CD14-positive monocyte (primary cell): Measurements from ENCODE around the gene SYPL1. TPM values are rescaled to one million over a fixed set of nuclear protein-coding genes. Genes with fewer than 3 reads are reported as not detected.

Experiments
- DNase-seq, 3 donors: peaks; one replicate each; pipeline ENCODE4 v3.0.0-alpha.2; 2011 to 2022
- H2AFZ ChIP-seq: 2 replicates; pipeline ENCODE4 v1.6.0; 2012; ENCODE audit warnings: mild to moderate bottlenecking, low read depth, low read length, inconsistent platforms; ENCODE audit not compliant: insufficient read depth, poor library complexity, severe bottlenecking
- H3K27ac ChIP-seq, 2 donors: 1 replicate in 1 of 2; 2 replicates in 1 of 2; pipeline ENCODE4 v1.5.1; 2012 to 2013; ENCODE audit warnings: low read length in 2 of 2, control low read depth in 1 of 2, inconsistent platforms in 1 of 2, low read depth in 1 of 2, mild to moderate bottlenecking in 1 of 2
- H3K27me3 ChIP-seq, 2 donors: one replicate each; pipeline versions ENCODE4 v1.6.0 to v1.6.1; 2011 to 2013; ENCODE audit warnings: low read length in 2 of 2; ENCODE audit not compliant: control insufficient read depth in 2 of 2, insufficient read depth in 2 of 2
- H3K36me3 ChIP-seq, 2 donors: replicated peaks in 1 of 2; 1 replicate in 1 of 2; 2 replicates in 1 of 2; pipeline versions ENCODE4 v1.5.1 to v1.6.1; 2012 to 2013; ENCODE audit warnings: low read length in 2 of 2, control low read depth in 1 of 2, inconsistent platforms in 1 of 2, mild to moderate bottlenecking in 1 of 2; ENCODE audit not compliant: insufficient read depth in 2 of 2, control insufficient read depth in 1 of 2
- H3K4me1 ChIP-seq, 2 donors: 1 replicate in 1 of 2; 2 replicates in 1 of 2; pipeline versions ENCODE4 v1.5.1 to v1.6.1; 2012 to 2013; ENCODE audit warnings: low read length in 2 of 2, control low read depth in 1 of 2, inconsistent platforms in 1 of 2, mild to moderate bottlenecking in 1 of 2, moderate library complexity in 1 of 2; ENCODE audit not compliant: insufficient read depth in 2 of 2, control insufficient read depth in 1 of 2
- H3K4me2 ChIP-seq: replicated peaks from 2 replicates; pipeline ENCODE3; 2012; ENCODE audit warnings: low read length, moderate library complexity, mild to moderate bottlenecking; ENCODE audit not compliant: poor library complexity, severe bottlenecking; ENCODE audit errors: extremely low read depth
- H3K4me3 ChIP-seq, 3 experiments: fragments of 200-600 bp in 1 of 3; sonication (generic) in 1 of 3; replicated peaks in 1 of 3; 1 replicate in 2 of 3; 2 replicates in 1 of 3; pipeline ENCODE4 v1.5.1; 2011 to 2013; ENCODE audit warnings: low read length in 3 of 3, mild to moderate bottlenecking in 3 of 3, control low read depth in 2 of 3, low read depth in 2 of 3, inconsistent platforms in 1 of 3, moderate library complexity in 1 of 3
- H3K79me2 ChIP-seq: 2 replicates; pipeline ENCODE4 v1.6.0; 2012; ENCODE audit warnings: mild to moderate bottlenecking, control low read depth, inconsistent platforms, low read length, moderate library complexity; ENCODE audit not compliant: insufficient read depth
- H3K9ac ChIP-seq: 2 replicates; pipeline ENCODE4 v1.6.0; 2017; ENCODE audit warnings: low read length, mild to moderate bottlenecking; ENCODE audit not compliant: insufficient read depth, poor library complexity, severe bottlenecking
- H3K9me3 ChIP-seq, 2 donors: replicated peaks in 1 of 2; 1 replicate in 1 of 2; 2 replicates in 1 of 2; pipeline versions ENCODE4 v1.5.1 to v1.6.1; 2012 to 2013; ENCODE audit warnings: low read length in 2 of 2, control low read depth in 1 of 2; ENCODE audit not compliant: control insufficient read depth in 1 of 2, insufficient read depth in 1 of 2
- H4K20me1 ChIP-seq: 2 replicates; pipeline ENCODE4 v1.6.0; 2012; ENCODE audit warnings: mild to moderate bottlenecking, low read length, control low read depth, moderate library complexity; ENCODE audit not compliant: insufficient read depth
- H3K27ac Mint-ChIP-seq, 7 donors: one replicate each; pipeline ENCODE4 v1.8.0; 2020; ENCODE audit warnings: mild to moderate bottlenecking in 7 of 7, mixed read lengths in 7 of 7, moderate library complexity in 6 of 7, inconsistent platforms in 2 of 7
- H3K27me3 Mint-ChIP-seq, 3 donors: one replicate each; pipeline ENCODE4 v1.8.0; 2021 to 2022; ENCODE audit warnings: low read depth in 3 of 3, mild to moderate bottlenecking in 3 of 3, mixed read lengths in 3 of 3, moderate library complexity in 3 of 3, inconsistent platforms in 1 of 3
- H3K36me3 Mint-ChIP-seq, 2 donors: one replicate each; pipeline ENCODE4 v1.8.0; 2020; ENCODE audit warnings: mixed read lengths in 2 of 2, inconsistent platforms in 1 of 2, mild to moderate bottlenecking in 1 of 2
- H3K4me1 Mint-ChIP-seq: one replicate; pipeline ENCODE4 v1.8.0; 2020; ENCODE audit warnings: mild to moderate bottlenecking, mixed read lengths
- H3K4me3 Mint-ChIP-seq, 2 donors: one replicate each; pipeline ENCODE4 v1.8.0; 2020; ENCODE audit warnings: mild to moderate bottlenecking in 2 of 2, mixed read lengths in 2 of 2, moderate library complexity in 1 of 2
- H3K9me3 Mint-ChIP-seq, 7 donors: one replicate each; pipeline ENCODE4 v1.8.0; 2020 to 2022; ENCODE audit warnings: mixed read lengths in 7 of 7, mild to moderate bottlenecking in 6 of 7, moderate library complexity in 6 of 7, inconsistent platforms in 2 of 7
- WGBS: methylation state at CpG from one replicate; pipeline ENCODE4 v1.1.5; 2013; ENCODE audit warnings: missing lambda C conversion rate; ENCODE audit not compliant: insufficient coverage; 5-methylcytosine and 5-hydroxymethylcytosine counted together
- intact Hi-C, 2 donors: fragments of 100-400 bp; cut with micrococcal nuclease; formaldehyde crosslinking; loops; one replicate each; pipeline versions ENCODE4 v1.15.0 to v1.15.1; 2023
- polyA plus RNA-seq, 3 donors: library from polyadenylated mRNA; depleted of rRNA in 1 of 3; unstranded in 2 of 3; stranded (reverse) in 1 of 3; fragments of 300-500 nt in 2 of 3; fragments of >200 nt in 1 of 3; fragmentation: Illumina TruSeq in 2 of 3; gene quantifications; 1 replicate in 2 of 3; 2 replicates in 1 of 3; pipeline ENCODE4 v1.2.3, GENCODE V29; 2012 to 2021
- TF ChIP-seq, protein P1 (sequence below): fragments of 200-600 bp; IDR thresholded peaks from one replicate; pipeline ENCODE4 v1.8.0; 2022; ENCODE audit warnings: antibody characterized with exemption, mild to moderate bottlenecking

SYPL1 gene
- polyA plus RNA-seq, 3 donors: 22.3 to 82.1 (median 64.7) TPM

DNA sequence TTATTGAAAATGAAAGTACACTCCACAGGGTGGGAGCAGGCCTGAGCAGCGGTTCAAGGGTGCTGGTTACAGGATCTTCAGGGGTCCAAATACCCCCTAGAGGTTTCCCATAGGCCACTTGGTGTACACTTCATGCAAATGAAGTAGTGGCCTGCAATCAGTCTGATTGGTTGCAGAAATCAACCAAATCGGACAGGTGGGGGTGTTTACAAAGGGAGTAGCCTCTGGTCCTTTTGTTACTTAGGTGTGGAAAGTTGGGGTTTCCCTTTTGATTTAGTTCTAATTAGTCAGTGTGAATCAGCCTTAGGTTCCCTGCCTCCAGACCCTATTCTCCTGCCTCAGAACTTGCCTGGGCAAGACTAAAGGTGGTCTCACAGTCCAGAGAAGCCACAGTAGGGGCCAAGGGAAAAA lies 49.6 kb downstream of the SYPL1 start:
- WGBS: 100% methylated on average over 1 of the region's 2 CpGs
- Histone ChIP-seq H3K27ac (no peak overlapping the region), H3K27me3 (no peaks in the 10 kb centered on the region), H3K4me2 (no peak overlapping the region), H2AFZ (no peak overlapping the region), H3K36me3 (no peaks in the 10 kb centered on the region), H3K9me3 (no peaks in the 10 kb centered on the region), H3K4me1 (peaks cover 20 to 31% of the 10 kb centered on the region in 2 donors), H3K9ac (no peak overlapping the region), H3K4me3 (no peak overlapping the region), H3K79me2 (no peaks in the 10 kb centered on the region), H4K20me1 (no peaks in the 10 kb centered on the region)
- Mint-ChIP-seq H3K4me1 (peaks cover 47% of the 10 kb centered on the region), H3K4me3 (no peak overlapping the region), H3K27me3 (peaks cover 3 to 7% (median 6%) of the 10 kb centered on the region in 3 donors), H3K27ac (no peak overlapping the region), H3K36me3 (no peaks in the 10 kb centered on the region), H3K9me3 (no peaks in the 10 kb centered on the region)
- DNase-seq: no peak
- intact Hi-C loops: no loop called here
- TF ChIP-seq, protein P1, sequence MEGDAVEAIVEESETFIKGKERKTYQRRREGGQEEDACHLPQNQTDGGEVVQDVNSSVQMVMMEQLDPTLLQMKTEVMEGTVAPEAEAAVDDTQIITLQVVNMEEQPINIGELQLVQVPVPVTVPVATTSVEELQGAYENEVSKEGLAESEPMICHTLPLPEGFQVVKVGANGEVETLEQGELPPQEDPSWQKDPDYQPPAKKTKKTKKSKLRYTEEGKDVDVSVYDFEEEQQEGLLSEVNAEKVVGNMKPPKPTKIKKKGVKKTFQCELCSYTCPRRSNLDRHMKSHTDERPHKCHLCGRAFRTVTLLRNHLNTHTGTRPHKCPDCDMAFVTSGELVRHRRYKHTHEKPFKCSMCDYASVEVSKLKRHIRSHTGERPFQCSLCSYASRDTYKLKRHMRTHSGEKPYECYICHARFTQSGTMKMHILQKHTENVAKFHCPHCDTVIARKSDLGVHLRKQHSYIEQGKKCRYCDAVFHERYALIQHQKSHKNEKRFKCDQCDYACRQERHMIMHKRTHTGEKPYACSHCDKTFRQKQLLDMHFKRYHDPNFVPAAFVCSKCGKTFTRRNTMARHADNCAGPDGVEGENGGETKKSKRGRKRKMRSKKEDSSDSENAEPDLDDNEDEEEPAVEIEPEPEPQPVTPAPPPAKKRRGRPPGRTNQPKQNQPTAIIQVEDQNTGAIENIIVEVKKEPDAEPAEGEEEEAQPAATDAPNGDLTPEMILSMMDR: no peak

DNA sequence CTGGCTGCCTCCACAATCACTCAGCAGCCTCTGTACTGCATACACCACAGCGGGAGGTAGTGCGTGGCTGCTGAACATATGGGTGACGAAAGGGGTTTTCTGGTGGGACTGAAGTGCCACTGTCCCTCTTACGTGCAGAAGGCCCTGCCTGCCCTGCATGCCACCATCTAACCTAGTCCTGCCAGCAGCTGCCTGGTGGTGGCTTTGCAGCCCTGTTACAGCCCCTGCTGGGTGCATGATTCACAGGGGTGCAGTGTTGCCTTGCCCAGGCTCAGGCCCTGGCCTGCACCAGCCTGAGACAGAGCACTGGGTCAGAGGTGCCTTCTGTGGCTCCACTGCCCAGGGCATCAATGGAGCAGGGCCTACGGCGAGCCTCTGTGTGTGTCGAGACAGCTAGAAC lies 50.1 kb downstream of the SYPL1 start:
- Mint-ChIP-seq H3K36me3 (no peaks in the 10 kb centered on the region), H3K27ac (no peak overlapping the region), H3K4me3 (no peak overlapping the region), H3K4me1 (peaks cover 50% of the 10 kb centered on the region), H3K9me3 (no peaks in the 10 kb centered on the region), H3K27me3 (peaks cover 6 to 11% (median 8%) of the 10 kb centered on the region in 3 donors)
- H3K36me3 ChIP-seq: no peaks in the 10 kb centered on the region
- TF ChIP-seq, protein P1: no peak
- H3K27me3 ChIP-seq: no peaks in the 10 kb centered on the region
- H2AFZ ChIP-seq: no peak overlapping the region
- no peak for DNase-seq
- WGBS: 100% methylated on average over 4 of the region's 7 CpGs
- no peaks in the 10 kb centered on the region for H3K9me3 ChIP-seq
- H3K9ac ChIP-seq: no peak overlapping the region
- H3K4me3 ChIP-seq: no peak overlapping the region
- H3K4me2 ChIP-seq: no peak overlapping the region
- intact Hi-C loops: no loop called here
- H3K27ac ChIP-seq: no peak overlapping the region
- no peaks in the 10 kb centered on the region for H3K79me2 ChIP-seq
- peaks cover 20 to 31% of the 10 kb centered on the region in 2 donors for H3K4me1 ChIP-seq
- no peaks in the 10 kb centered on the region for H4K20me1 ChIP-seq
